ENCODE measurements around the gene SIGLEC14.

GRCh38 chr19:51653162-51653561 is 6.5 kb upstream of the SIGLEC14 start:
- TF ChIP-seq CTCF (IDR thresholded peaks at IDR 0.05; ENCODE audit: insufficient read depth, low read depth, low read length): no peak
- TF ChIP-seq EZH2 (IDR thresholded peaks at IDR 0.05; ENCODE audit: insufficient read depth, low read length): no peak

Measured in astrocyte (in vitro differentiated cells and primary cell).